Transverse colon (tissue), 3 donors: ENCODE data around the gene LIN52.

Source experiments
- CTCF ChIP-seq, 5 experiments: fragments of 200-600 bp in 3 of 5; fragments of 450-650 bp in 2 of 5; sonication (generic) in 3 of 5; IDR thresholded peaks; 1 replicate in 2 of 5; 2 replicates in 3 of 5; pipeline ENCODE4 v1.5.1; 2016 to 2017; ENCODE audit warnings: antibody characterized with exemption in 5 of 5, inconsistent platforms in 3 of 5, mild to moderate bottlenecking in 2 of 5, moderate library complexity in 1 of 5
- POLR2A ChIP-seq: fragments of 450-650 bp; IDR thresholded peaks from one replicate; pipeline ENCODE4 v1.6.1; 2016; ENCODE audit warnings: antibody characterized with exemption, mild to moderate bottlenecking, moderate library complexity

GRCh38 chr14:74045522-74045921 is 39.2 kb upstream of the LIN52 start:
- no peak for TF ChIP-seq CTCF (IDR thresholded peaks at IDR 0.05)
- TF ChIP-seq POLR2A: no peak
